ENCODE results near the gene RAX.
A peak's percentile ranks its signal among the peaks of the same experiment; 100 is the strongest.

RAX gene

DNA sequence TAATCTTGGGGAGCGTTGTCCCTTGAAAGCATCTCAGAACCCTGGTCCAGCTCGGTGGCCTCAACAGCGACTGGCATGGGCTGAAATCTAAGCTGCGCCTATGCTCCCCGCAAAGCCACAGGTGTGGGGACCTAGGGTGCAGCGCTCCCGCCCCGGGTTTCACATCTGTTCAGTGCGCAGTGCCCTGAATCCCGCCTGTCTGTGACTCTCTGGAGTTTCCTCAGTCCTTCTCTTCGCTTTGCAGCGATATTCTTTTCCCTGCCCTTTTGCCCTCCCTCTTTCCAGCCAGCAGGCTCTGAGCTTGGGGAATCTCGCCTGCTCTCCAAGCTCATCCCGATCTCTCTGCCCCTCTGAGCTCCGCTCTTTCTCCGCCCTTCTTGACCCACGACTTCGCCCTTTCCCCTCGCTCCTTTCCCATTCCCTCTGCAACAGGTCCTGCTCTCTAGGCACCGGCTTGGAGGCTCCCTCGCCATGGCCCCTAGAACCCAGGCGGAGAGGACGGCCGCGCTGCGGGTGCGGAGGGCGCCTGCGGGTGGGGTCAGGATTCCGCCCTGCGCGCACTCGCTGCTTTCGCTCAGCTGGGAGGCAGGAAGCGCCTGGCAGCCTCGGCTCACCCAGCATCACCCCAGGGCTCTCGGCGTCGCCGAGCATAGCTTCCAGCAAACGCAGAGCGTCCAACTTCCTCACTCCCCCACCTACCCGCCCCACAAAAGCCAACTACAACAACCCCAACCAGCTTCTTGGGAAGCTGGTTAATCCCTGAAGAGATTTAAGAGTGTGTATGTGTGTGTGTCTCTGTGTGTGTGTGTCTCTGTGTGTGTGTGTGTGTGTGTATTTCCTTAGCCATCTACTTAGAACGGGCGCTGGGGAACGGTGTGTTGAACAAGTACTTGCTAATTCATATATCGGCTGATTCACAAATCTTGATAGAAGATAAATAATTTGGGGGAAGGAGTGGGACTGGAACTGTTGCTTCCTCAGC lies 52.2 kb downstream of the RAX start:
- Histone ChIP-seq H3K4me3 (ENCODE audit: low read depth, low read length) (peak overlapping the region; percentile 67), H3K27ac (ENCODE audit: low read depth, low read length) (no peak overlapping the region), H3K36me3 (ENCODE audit: control insufficient read depth, insufficient read depth, low read length) (no peaks in the 10 kb centered on the region), H3K27me3 (ENCODE audit: control insufficient read depth, insufficient read depth, low read length) (peaks cover 97% of the 10 kb centered on the region), H3K9me3 (ENCODE audit: control insufficient read depth, insufficient read depth, low read length) (no peaks in the 10 kb centered on the region), H3K4me1 (ENCODE audit: control insufficient read depth, insufficient read depth, low read length) (peaks cover 10% of the 10 kb centered on the region; the same call in 1 of the 2 replicates), H3K9ac (ENCODE audit: low read depth, low read length) (no peak overlapping the region)

DNA sequence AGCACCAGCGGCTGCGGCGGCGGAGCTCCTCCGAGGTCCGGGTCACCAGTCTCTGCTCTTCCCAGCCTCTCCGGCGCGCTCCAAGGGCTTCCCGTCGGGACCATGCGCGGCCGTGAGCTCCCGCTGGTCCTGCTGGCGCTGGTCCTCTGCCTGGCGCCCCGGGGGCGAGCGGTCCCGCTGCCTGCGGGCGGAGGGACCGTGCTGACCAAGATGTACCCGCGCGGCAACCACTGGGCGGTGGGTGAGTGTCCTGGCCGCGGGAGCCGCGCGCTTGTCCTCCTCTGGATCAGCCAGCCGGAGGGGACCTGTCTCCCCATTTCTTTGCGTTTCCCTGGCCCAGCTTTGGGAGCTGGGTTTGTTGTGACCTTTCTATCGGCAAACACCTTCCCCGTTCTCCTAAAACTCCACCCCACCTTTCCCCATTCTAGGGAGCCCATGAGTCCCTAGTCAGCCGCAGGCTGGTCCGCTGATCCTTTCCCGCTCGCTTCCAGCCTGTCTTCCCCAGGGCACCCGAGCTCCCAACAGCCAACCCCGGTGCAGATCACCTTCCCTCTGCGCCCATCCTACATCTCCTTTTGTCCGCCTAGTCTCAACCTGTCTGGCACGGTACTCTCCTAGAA lies 53.0 kb downstream of the RAX start:
- Histone ChIP-seq H3K4me3 (ENCODE audit: low read depth, low read length) (peak overlapping the region; percentile 67), H3K27ac (ENCODE audit: low read depth, low read length) (no peak overlapping the region), H3K9ac (ENCODE audit: low read depth, low read length) (no peak overlapping the region), H3K4me1 (ENCODE audit: control insufficient read depth, insufficient read depth, low read length) (peaks cover 10% of the 10 kb centered on the region; the same call in 1 of the 2 replicates), H3K27me3 (ENCODE audit: control insufficient read depth, insufficient read depth, low read length) (peaks cover 92% of the 10 kb centered on the region), H3K9me3 (ENCODE audit: control insufficient read depth, insufficient read depth, low read length) (no peaks in the 10 kb centered on the region), H3K36me3 (ENCODE audit: control insufficient read depth, insufficient read depth, low read length) (no peaks in the 10 kb centered on the region)

DNA sequence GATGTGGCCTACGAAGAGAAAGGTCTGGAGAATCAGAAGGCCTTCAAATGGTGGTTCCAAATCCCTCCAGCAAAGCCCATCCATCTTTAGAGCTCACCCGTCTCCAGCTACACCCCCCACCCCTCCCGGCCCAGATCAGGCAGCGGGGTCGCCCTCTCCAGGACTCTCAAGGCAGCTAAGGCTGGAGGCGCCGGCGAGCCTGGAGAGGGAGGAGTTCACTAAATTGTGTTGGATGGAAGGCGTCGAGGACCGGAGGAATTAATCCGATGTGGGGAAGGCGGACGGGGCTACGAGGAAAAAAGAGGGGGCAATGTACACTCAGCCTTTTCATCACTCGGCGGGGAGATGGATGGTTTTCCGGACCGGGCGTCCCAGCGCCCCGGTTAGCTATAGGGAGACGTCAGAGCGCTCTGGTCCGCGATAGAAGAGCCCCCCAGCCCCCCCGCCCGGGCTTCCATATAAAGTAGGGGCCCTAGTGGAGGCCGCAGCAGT lies 53.5 kb downstream of the RAX start, which contains the start of gene GRP:
Gene GRP (plus strand): TSS at position 487 of the 492 bp plus-strand sequence. CDS start 108 bp downstream, outside the sequence.
- Histone ChIP-seq H3K4me3 (ENCODE audit: low read depth, low read length) (peak within 1 kb of the TSS; percentile 67), H3K27me3 (ENCODE audit: control insufficient read depth, insufficient read depth, low read length) (peaks cover 93% of the 10 kb centered on the region), H3K36me3 (ENCODE audit: control insufficient read depth, insufficient read depth, low read length) (no peaks in the 10 kb centered on the region), H3K9me3 (ENCODE audit: control insufficient read depth, insufficient read depth, low read length) (no peaks in the 10 kb centered on the region), H3K4me1 (ENCODE audit: control insufficient read depth, insufficient read depth, low read length) (peaks cover 10% of the 10 kb centered on the region; the same call in 1 of the 2 replicates), H3K9ac (ENCODE audit: low read depth, low read length) (no peak within 1 kb of the TSS), H3K27ac (ENCODE audit: low read depth, low read length) (no peak within 1 kb of the TSS)

DNA sequence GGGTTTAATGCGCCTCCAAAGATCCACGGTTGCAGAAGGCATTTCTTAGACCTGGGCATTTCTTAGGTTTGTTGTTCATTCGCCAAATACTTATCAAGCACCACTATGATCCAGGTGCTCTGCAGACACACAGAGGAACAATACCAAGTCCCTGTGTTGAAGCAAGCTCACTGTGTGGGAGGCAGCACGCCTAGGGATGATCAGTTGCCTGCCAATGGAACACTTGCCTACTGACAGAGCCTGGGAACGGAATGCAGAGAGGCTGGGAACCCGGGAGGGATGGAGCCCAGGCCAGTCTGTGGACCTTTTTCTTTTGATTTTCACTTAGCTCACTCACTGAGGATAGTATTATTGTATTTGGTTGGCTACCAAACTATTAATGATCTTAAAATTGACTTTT lies 55.2 kb downstream of the RAX start:
- no peak overlapping the region for H3K9ac ChIP-seq (ENCODE audit: low read depth, low read length)
- H3K9me3 ChIP-seq (ENCODE audit: control insufficient read depth, insufficient read depth, low read length), result no peaks in the 10 kb centered on the region
- H3K4me1 ChIP-seq (ENCODE audit: control insufficient read depth, insufficient read depth, low read length), result peaks cover 10% of the 10 kb centered on the region; the same call in 1 of the 2 replicates
- H3K4me3 ChIP-seq (ENCODE audit: low read depth, low read length), result no peak overlapping the region
- no peak overlapping the region for H3K27ac ChIP-seq (ENCODE audit: low read depth, low read length)
- H3K27me3 ChIP-seq (ENCODE audit: control insufficient read depth, insufficient read depth, low read length), result peaks cover 78% of the 10 kb centered on the region
- H3K36me3 ChIP-seq (ENCODE audit: control insufficient read depth, insufficient read depth, low read length), result no peaks in the 10 kb centered on the region

Data from HUES48 (cell line).